Neural progenitor cell (in vitro differentiated cells): ENCODE measurements around the gene MAML3. TPM values are rescaled to one million over a fixed set of nuclear protein-coding genes. Genes with fewer than 3 reads are reported as not detected.
A peak's percentile ranks its signal among the peaks of the same experiment; 100 is the strongest.

ENCODE experiments used
- DNase-seq: peaks from one replicate; pipeline ENCODE4 v3.0.0-alpha.2; 2016; ENCODE audit warnings: low spot score
- H2AFZ ChIP-seq: fragments of 200-600 bp; sonication (generic); replicated peaks from 2 replicates; pipeline ENCODE4 v1.6.1; 2016; ENCODE audit warnings: antibody characterized with exemption
- H3F3A ChIP-seq: fragments of 200-600 bp; sonication (generic); 2 replicates; pipeline ENCODE4 v1.6.1; 2016; ENCODE audit warnings: antibody characterized with exemption, low read depth
- H3K27ac ChIP-seq: fragments of 200-600 bp; sonication (generic); 2 replicates; pipeline ENCODE4 v1.5.1; 2016; ENCODE audit warnings: mild to moderate bottlenecking
- H3K27me3 ChIP-seq: fragments of 200-600 bp; sonication (generic); 2 replicates; pipeline ENCODE4 v1.6.1; 2016; ENCODE audit warnings: mild to moderate bottlenecking, moderate library complexity
- H3K36me3 ChIP-seq: fragments of 200-600 bp; sonication (generic); 2 replicates; pipeline ENCODE4 v1.5.1; 2016
- H3K4me1 ChIP-seq: fragments of 200-600 bp; sonication (generic); 2 replicates; pipeline ENCODE4 v1.6.1; 2016; ENCODE audit warnings: mixed run types
- H3K4me2 ChIP-seq: fragments of 200-600 bp; sonication (generic); 2 replicates; pipeline ENCODE4 v1.6.1; 2016
- H3K4me3 ChIP-seq: fragments of 200-600 bp; sonication (generic); 2 replicates; pipeline ENCODE4 v1.5.1; 2016
- H3K79me2 ChIP-seq: fragments of 200-600 bp; sonication (generic); 2 replicates; pipeline ENCODE4 v1.6.1; 2016; ENCODE audit warnings: low read depth
- H3K9ac ChIP-seq: fragments of 200-600 bp; sonication (generic); 2 replicates; pipeline ENCODE4 v1.6.1; 2016
- H3K9me3 ChIP-seq: fragments of 200-600 bp; sonication (generic); 2 replicates; pipeline ENCODE4 v1.5.1; 2016; ENCODE audit warnings: low read depth
- H4K20me1 ChIP-seq: fragments of 200-600 bp; sonication (generic); 2 replicates; pipeline ENCODE4 v1.6.1; 2016; ENCODE audit warnings: low read depth
- H3K27ac Mint-ChIP-seq: 3 replicates; pipeline ENCODE4 v1.8.0; 2021; ENCODE audit warnings: mixed read lengths
- H3K27me3 Mint-ChIP-seq: 2 replicates; pipeline ENCODE4 v1.8.0; 2022; ENCODE audit warnings: low read depth, mild to moderate bottlenecking, inconsistent platforms, moderate library complexity, mixed read lengths; ENCODE audit not compliant: insufficient read depth
- H3K36me3 Mint-ChIP-seq: 3 replicates; pipeline ENCODE4 v1.8.0; 2021; ENCODE audit warnings: mixed read lengths
- H3K4me1 Mint-ChIP-seq: 3 replicates; pipeline ENCODE4 v1.8.0; 2021; ENCODE audit warnings: mixed read lengths
- H3K4me3 Mint-ChIP-seq: 3 replicates; pipeline ENCODE4 v1.8.0; 2021; ENCODE audit warnings: mild to moderate bottlenecking, moderate library complexity, mixed read lengths
- H3K9me3 Mint-ChIP-seq: 3 replicates; pipeline ENCODE4 v1.8.0; 2020; ENCODE audit warnings: mixed read lengths
- EZH2 ChIP-seq: fragments of 200-600 bp; sonication (generic); IDR thresholded peaks from 2 replicates; pipeline ENCODE4 v1.6.1; 2017; ENCODE audit warnings: antibody characterized with exemption, mild to moderate bottlenecking, moderate library complexity
- EZH2phosphoT487 ChIP-seq: fragments of 200-600 bp; sonication (generic); IDR thresholded peaks from 2 replicates; pipeline ENCODE4 v1.6.1; 2017; ENCODE audit warnings: antibody characterized with exemption
- total RNA-seq: library from RNA; depleted of rRNA; stranded (reverse); fragments of >200 nt; gene quantifications from 2 replicates; pipeline ENCODE4 v1.2.3, GENCODE V29; 2015; ENCODE audit warnings: low replicate concordance
- TF ChIP-seq, protein P1 (sequence below): fragments of 200-600 bp; sonication (generic); IDR thresholded peaks from 2 replicates; pipeline ENCODE4 v1.5.1; 2017; ENCODE audit warnings: antibody characterized with exemption, mild to moderate bottlenecking

The MAML3 gene
- total RNA-seq, 1 donor from 2014 or later = 14.4 TPM

DNA sequence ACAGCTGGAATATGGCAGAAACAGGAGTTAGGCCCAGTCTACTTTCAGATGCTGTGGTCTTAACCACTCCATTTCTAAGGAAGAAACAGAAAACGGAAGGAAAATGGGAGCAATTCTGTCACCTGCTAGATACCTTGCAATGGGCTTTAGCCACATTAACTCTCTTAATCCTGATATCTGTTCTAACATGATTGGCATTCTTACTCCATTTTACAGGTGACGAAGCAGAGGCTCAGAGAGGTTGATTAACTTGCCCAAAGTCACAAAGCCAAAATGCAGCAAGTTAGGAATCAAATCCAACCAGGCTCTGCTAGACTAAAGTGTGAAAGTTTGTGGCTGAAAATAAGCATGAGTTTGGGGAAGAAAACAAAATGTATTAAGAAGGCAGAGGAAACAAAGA, 196.9 kb downstream of the MAML3 start:
- peaks cover 2% of the 10 kb centered on the region for H3K36me3 Mint-ChIP-seq
- H3F3A ChIP-seq = peaks cover 10% of the 10 kb centered on the region
- H3K9me3 ChIP-seq = no peaks in the 10 kb centered on the region
- no peak overlapping the region for H3K27ac ChIP-seq
- H4K20me1 ChIP-seq = no peaks in the 10 kb centered on the region
- no peaks in the 10 kb centered on the region for H3K9me3 Mint-ChIP-seq
- no peak for TF ChIP-seq EZH2
- TF ChIP-seq EZH2phosphoT487 = no peak
- TF ChIP-seq, protein P1, sequence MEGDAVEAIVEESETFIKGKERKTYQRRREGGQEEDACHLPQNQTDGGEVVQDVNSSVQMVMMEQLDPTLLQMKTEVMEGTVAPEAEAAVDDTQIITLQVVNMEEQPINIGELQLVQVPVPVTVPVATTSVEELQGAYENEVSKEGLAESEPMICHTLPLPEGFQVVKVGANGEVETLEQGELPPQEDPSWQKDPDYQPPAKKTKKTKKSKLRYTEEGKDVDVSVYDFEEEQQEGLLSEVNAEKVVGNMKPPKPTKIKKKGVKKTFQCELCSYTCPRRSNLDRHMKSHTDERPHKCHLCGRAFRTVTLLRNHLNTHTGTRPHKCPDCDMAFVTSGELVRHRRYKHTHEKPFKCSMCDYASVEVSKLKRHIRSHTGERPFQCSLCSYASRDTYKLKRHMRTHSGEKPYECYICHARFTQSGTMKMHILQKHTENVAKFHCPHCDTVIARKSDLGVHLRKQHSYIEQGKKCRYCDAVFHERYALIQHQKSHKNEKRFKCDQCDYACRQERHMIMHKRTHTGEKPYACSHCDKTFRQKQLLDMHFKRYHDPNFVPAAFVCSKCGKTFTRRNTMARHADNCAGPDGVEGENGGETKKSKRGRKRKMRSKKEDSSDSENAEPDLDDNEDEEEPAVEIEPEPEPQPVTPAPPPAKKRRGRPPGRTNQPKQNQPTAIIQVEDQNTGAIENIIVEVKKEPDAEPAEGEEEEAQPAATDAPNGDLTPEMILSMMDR = no peak
- no peak overlapping the region for H3K27ac Mint-ChIP-seq
- H3K9ac ChIP-seq = no peak overlapping the region
- no peak overlapping the region for H3K4me2 ChIP-seq
- H3K79me2 ChIP-seq = no peaks in the 10 kb centered on the region
- H3K4me1 Mint-ChIP-seq = peaks cover 21% of the 10 kb centered on the region
- no peak overlapping the region for H3K4me3 ChIP-seq
- no peak overlapping the region for H3K4me3 Mint-ChIP-seq
- DNase-seq = no peak
- peaks cover 2% of the 10 kb centered on the region for H3K27me3 Mint-ChIP-seq
- H3K27me3 ChIP-seq = no peaks in the 10 kb centered on the region
- H3K4me1 ChIP-seq = peaks cover 34% of the 10 kb centered on the region
- H2AFZ ChIP-seq = no peak overlapping the region
- H3K36me3 ChIP-seq = no peaks in the 10 kb centered on the region

DNA sequence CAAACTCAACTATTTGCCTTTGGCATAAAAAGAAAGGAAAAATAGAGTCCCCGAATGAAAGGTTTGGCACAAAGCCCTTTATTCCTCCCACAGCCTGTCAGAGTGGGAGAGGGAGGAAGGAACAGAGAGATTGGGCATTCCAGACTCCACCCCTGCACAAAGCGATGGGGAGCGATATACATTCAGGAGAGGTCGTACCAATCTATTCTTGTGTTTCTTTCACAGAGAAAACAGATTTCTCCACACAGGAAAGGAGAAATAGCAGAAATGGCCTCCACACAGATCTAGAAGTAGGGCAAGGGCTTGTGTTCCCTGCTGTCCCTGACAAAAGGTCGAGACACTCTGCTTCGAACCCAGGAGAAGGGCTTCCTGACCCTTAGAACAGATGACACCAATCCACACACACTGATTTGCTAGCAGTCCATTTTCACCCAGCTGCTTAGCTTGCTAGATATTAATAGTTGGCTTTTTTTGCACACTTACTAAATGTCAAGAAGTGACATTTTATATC, 197.4 kb downstream of the MAML3 start:
- Histone ChIP-seq H3K36me3 (no peaks in the 10 kb centered on the region), H3K27me3 (no peaks in the 10 kb centered on the region), H3K9ac (no peak overlapping the region), H3F3A (peaks cover 10% of the 10 kb centered on the region), H3K4me3 (no peak overlapping the region), H3K79me2 (no peaks in the 10 kb centered on the region), H2AFZ (no peak overlapping the region), H3K27ac (no peak overlapping the region), H3K4me1 (peaks cover 34% of the 10 kb centered on the region), H4K20me1 (no peaks in the 10 kb centered on the region), H3K9me3 (no peaks in the 10 kb centered on the region), H3K4me2 (no peak overlapping the region)
- Mint-ChIP-seq H3K9me3 (no peaks in the 10 kb centered on the region), H3K27ac (peak overlapping the region; percentile 73), H3K27me3 (peaks cover 2% of the 10 kb centered on the region), H3K4me3 (no peak overlapping the region), H3K36me3 (peaks cover 3% of the 10 kb centered on the region), H3K4me1 (peaks cover 21% of the 10 kb centered on the region)
- peak; percentile 24 for DNase-seq
- TF ChIP-seq, protein P1 = no peak
- TF ChIP-seq EZH2phosphoT487 (no peak), EZH2 (no peak)

DNA sequence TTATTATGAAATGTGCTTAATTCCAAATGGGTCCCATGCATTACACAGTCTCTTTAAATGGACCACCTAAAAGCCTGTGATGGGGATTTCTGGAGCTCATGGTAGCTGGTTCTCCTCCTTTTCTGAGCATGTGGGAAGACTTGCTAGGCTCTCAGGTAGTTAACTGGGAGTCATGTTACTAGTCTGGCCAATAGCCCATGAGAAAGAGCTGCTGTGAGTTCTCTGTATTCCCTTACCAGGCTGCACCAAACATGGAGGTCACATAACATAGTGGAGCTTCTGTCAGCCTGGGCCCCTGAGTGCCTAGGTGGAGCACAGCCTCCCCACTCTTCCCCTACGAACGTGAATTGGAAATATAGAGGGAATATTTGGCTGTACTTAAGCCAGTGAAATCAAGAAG, 198.4 kb downstream of the MAML3 start:
- DNase-seq = no peak
- Histone ChIP-seq H3F3A (peaks cover 10% of the 10 kb centered on the region), H2AFZ (no peak overlapping the region), H4K20me1 (no peaks in the 10 kb centered on the region), H3K4me1 (peaks cover 34% of the 10 kb centered on the region), H3K9ac (no peak overlapping the region), H3K36me3 (no peaks in the 10 kb centered on the region), H3K79me2 (no peaks in the 10 kb centered on the region), H3K9me3 (no peaks in the 10 kb centered on the region), H3K4me2 (no peak overlapping the region), H3K27ac (no peak overlapping the region), H3K27me3 (no peaks in the 10 kb centered on the region), H3K4me3 (no peak overlapping the region)
- Mint-ChIP-seq H3K9me3 (peaks cover 6% of the 10 kb centered on the region), H3K4me3 (no peak overlapping the region), H3K36me3 (peaks cover 8% of the 10 kb centered on the region), H3K4me1 (peaks cover 21% of the 10 kb centered on the region), H3K27ac (peak overlapping the region; percentile 58), H3K27me3 (peaks cover 2% of the 10 kb centered on the region)
- TF ChIP-seq EZH2 (no peak), EZH2phosphoT487 (no peak)
- TF ChIP-seq, protein P1 = no peak
